T-helper 1 cell treated with Interleukin-12 subunit alpha and Interleukin-12 subunit beta and Interleukin-4 antibody, amounts not matched to agents 30 ng/mL and 1 ng/mL, for 36 hours (primary cell): ENCODE measurements around the gene ZNF423. TPM values are rescaled to one million over a fixed set of nuclear protein-coding genes. Genes with fewer than 3 reads are reported as not detected.

Source experiments
- intact Hi-C: fragments of 100-400 bp; cut with micrococcal nuclease; formaldehyde crosslinking; loops from one replicate; pipeline ENCODE4 v1.15.1; 2024
- total RNA-seq: library from RNA; stranded (reverse); gene quantifications from 2 replicates; pipeline ENCODE4 v1.2.3, GENCODE V29; 2022

ZNF423 gene
- total RNA-seq, 1 donor from 2014 or later = not detected

- intact Hi-C loops = no loop called here
These were observed 100.0 kb downstream of the ZNF423 start for GRCh38 chr16:49755716-49756505.

- intact Hi-C loops = no loop called here
These were observed 100.6 kb downstream of the ZNF423 start for GRCh38 chr16:49755313-49755620.

GRCh38 chr16:49754495-49755312 lies 101.2 kb downstream of the ZNF423 start:
- intact Hi-C loops = no loop called here

- intact Hi-C loops = no loop called here
These were observed 105.4 kb downstream of the ZNF423 start for GRCh38 chr16:49750341-49751000.

- intact Hi-C loops = no loop called here
These were observed 106.1 kb downstream of the ZNF423 start for GRCh38 chr16:49749816-49750215.

GRCh38 chr16:49748322-49748721 lies 107.6 kb downstream of the ZNF423 start:
- intact Hi-C loops = no loop called here

GRCh38 chr16:49747654-49748053 lies 108.3 kb downstream of the ZNF423 start:
- intact Hi-C loops = no loop called here

- intact Hi-C loops = no loop called here
These were observed 109.4 kb downstream of the ZNF423 start for GRCh38 chr16:49746545-49746944.

GRCh38 chr16:49745311-49745747 lies 110.6 kb downstream of the ZNF423 start:
- intact Hi-C loops = no loop called here

- intact Hi-C loops = no loop called here
These were observed 111.4 kb downstream of the ZNF423 start for GRCh38 chr16:49744244-49745220.

- intact Hi-C loops = no loop called here
These were observed 112.3 kb downstream of the ZNF423 start for GRCh38 chr16:49743658-49744057.

GRCh38 chr16:49743203-49743464 lies 112.8 kb downstream of the ZNF423 start:
- intact Hi-C loops = no loop called here

GRCh38 chr16:49742428-49743202 lies 113.3 kb downstream of the ZNF423 start:
- intact Hi-C loops = no loop called here

- intact Hi-C loops = no loop called here
These were observed 115.7 kb downstream of the ZNF423 start for GRCh38 chr16:49740256-49740655.

GRCh38 chr16:49739381-49739780 lies 116.5 kb downstream of the ZNF423 start:
- intact Hi-C loops = no loop called here

GRCh38 chr16:49738832-49739231 lies 117.1 kb downstream of the ZNF423 start:
- intact Hi-C loops = no loop called here

- intact Hi-C loops = no loop called here
These were observed 117.9 kb downstream of the ZNF423 start for GRCh38 chr16:49738001-49738400.

GRCh38 chr16:49737541-49737940 lies 118.4 kb downstream of the ZNF423 start:
- intact Hi-C loops = no loop called here

- intact Hi-C loops = no loop called here
These were observed 121.6 kb downstream of the ZNF423 start for GRCh38 chr16:49734331-49734730.

GRCh38 chr16:49733313-49734009 lies 122.5 kb downstream of the ZNF423 start:
- intact Hi-C loops = no loop called here
